Fibroblast of gingiva (primary cell): ENCODE data around the gene SDC4.

ENCODE experiments used
- DNase-seq: peaks from one replicate; pipeline ENCODE4 v3.0.0-alpha.2; 2011; ENCODE audit warnings: low read depth

SDC4 gene

GRCh38 chr20:45318386-45318939 lies 29.8 kb downstream of the SDC4 start:
- DNase-seq, result no peak

- DNase-seq, result no peak
Measured at GRCh38 chr20:45317826-45318225, 30.4 kb downstream of the SDC4 start.

- DNase-seq, result no peak
Measured at GRCh38 chr20:45316150-45317080, 31.8 kb downstream of the SDC4 start.

- no peak for DNase-seq
Measured at GRCh38 chr20:45315672-45316071, 32.6 kb downstream of the SDC4 start.

GRCh38 chr20:45313943-45314342 lies 34.3 kb downstream of the SDC4 start:
- no peak for DNase-seq

GRCh38 chr20:45313065-45313695 lies 35.0 kb downstream of the SDC4 start:
- DNase-seq, result no peak

GRCh38 chr20:45312241-45312640 lies 36.0 kb downstream of the SDC4 start:
- no peak for DNase-seq

GRCh38 chr20:45311589-45312211 lies 36.5 kb downstream of the SDC4 start:
- peak; percentile 24 for DNase-seq

GRCh38 chr20:45309075-45309474 lies 39.1 kb downstream of the SDC4 start:
- no peak for DNase-seq

- no peak for DNase-seq
Measured at GRCh38 chr20:45308117-45308778, 40.0 kb downstream of the SDC4 start, which contains the start of gene MATN4. MATN4 (minus strand) TSS chr20:45308299; CDS start chr20:45305582, 2,717 bp downstream.

GRCh38 chr20:45307076-45307640 lies 41.1 kb downstream of the SDC4 start:
- DNase-seq, result no peak

- no peak for DNase-seq
Measured at GRCh38 chr20:45306431-45306982, 41.7 kb downstream of the SDC4 start, which contains the start of gene RBPJL. RBPJL (plus strand) TSS chr20:45306840; CDS start chr20:45306923, 83 bp downstream.

- DNase-seq, result no peak
Measured at GRCh38 chr20:45305262-45305661, 43.0 kb downstream of the SDC4 start.

- no peak for DNase-seq
Measured at GRCh38 chr20:45304464-45304999, 43.7 kb downstream of the SDC4 start.

- DNase-seq, result no peak
Measured at GRCh38 chr20:45303586-45304463, 44.4 kb downstream of the SDC4 start.

- DNase-seq, result no peak
Measured at GRCh38 chr20:45301824-45302271, 46.4 kb downstream of the SDC4 start.

GRCh38 chr20:45300961-45301360 lies 47.3 kb downstream of the SDC4 start:
- DNase-seq, result no peak

- no peak for DNase-seq
Measured at GRCh38 chr20:45299786-45300185, 48.4 kb downstream of the SDC4 start.

- DNase-seq, result no peak
Measured at GRCh38 chr20:45297786-45298497, 50.3 kb downstream of the SDC4 start.
